Activated CD8-positive, alpha-beta memory T cell treated with anti-CD3 and anti-CD28 coated beads for 36 hours (primary cell): ENCODE measurements around the gene TSC1. TPM values are rescaled to one million over a fixed set of nuclear protein-coding genes. Genes with fewer than 3 reads are reported as not detected.
"Not testable (repeated sequence)": the region's sequence is repeated elsewhere in the genome, so short reads cannot be mapped to it uniquely, and the experiment has no call there.

Experiments used
- CTCF ChIA-PET: fragments of 350-600 bp; sonication (Branson Sonifier 250); formaldehyde crosslinking; loops from one replicate; lab custom pipeline; 2021; ENCODE audit warnings: antibody characterized with exemption; lab: Charles Lee
- POLR2A ChIA-PET: fragments of 350-600 bp; sonication (Branson Sonifier 250); formaldehyde crosslinking; loops from one replicate; lab custom pipeline; 2021; ENCODE audit warnings: antibody characterized with exemption; lab: Charles Lee
- total RNA-seq, 2 experiments: library from RNA; stranded (reverse); gene quantifications; one replicate each; pipeline ENCODE4 v1.2.3, GENCODE V29; 2021

The TSC1 gene
- total RNA-seq: 10 to 100 TPM; 28.9 to 29.7 TPM

- ChIA-PET CTCF (interaction anchor here (1.2 kb wide), 1 partner anchor 200 kb away, joined by 4 read pairs; no protein-coding TSS in a partner anchor), POLR2A (interaction anchor here (0.6 to 1.1 kb wide), 6 partner anchors 12 to 1475 kb away, joined by 3 to 7 read pairs (median 4); no protein-coding TSS in a partner anchor)
These were observed at the start of gene TSC1 for GRCh38 chr9:132944294-132945185. TSS of gene TSC1 (minus strand) at chr9:132944616. CDS start at chr9:132928872, 15,744 bp downstream.

GRCh38 chr9:132993511-132993939 lies 49.1 kb upstream of the TSC1 start:
- CTCF ChIA-PET: no interaction called here
- POLR2A ChIA-PET: no interaction called here

- ChIA-PET CTCF (no interaction called here), POLR2A (no interaction called here)
These were observed 47.2 kb upstream of the TSC1 start for GRCh38 chr9:132991351-132992300.

GRCh38 chr9:132990781-132991180 lies 46.4 kb upstream of the TSC1 start:
- CTCF ChIA-PET: no interaction called here
- POLR2A ChIA-PET: no interaction called here

GRCh38 chr9:132989998-132990557 lies 45.7 kb upstream of the TSC1 start:
- CTCF ChIA-PET, POLR2A ChIA-PET: not testable (repeated sequence)

- CTCF ChIA-PET: no interaction called here
These were observed 45.1 kb upstream of the TSC1 start for GRCh38 chr9:132989414-132989996.

GRCh38 chr9:132989014-132989310 lies 44.5 kb upstream of the TSC1 start:
- POLR2A ChIA-PET: no interaction called here
- CTCF ChIA-PET: no interaction called here

More at GRCh38 chr9:132989414-132989996, 45.1 kb upstream of the TSC1 start:
- POLR2A ChIA-PET: no interaction called here

- POLR2A ChIA-PET: no interaction called here
- CTCF ChIA-PET: no interaction called here
These were observed 44.0 kb upstream of the TSC1 start for GRCh38 chr9:132988244-132989013.

- ChIA-PET CTCF (no interaction called here), POLR2A (interaction anchor here (0.6 kb wide), 1 partner anchor 35 kb away, joined by 7 read pairs; no protein-coding TSS in a partner anchor)
These were observed 42.5 kb upstream of the TSC1 start for GRCh38 chr9:132986640-132987620.

GRCh38 chr9:132986114-132986513 lies 41.7 kb upstream of the TSC1 start:
- ChIA-PET CTCF (interaction anchor here (0.6 kb wide), 1 partner anchor 149 kb away, joined by 3 read pairs; no protein-coding TSS in a partner anchor), POLR2A (no interaction called here)

- ChIA-PET CTCF (interaction anchor here (0.6 kb wide), 1 partner anchor 149 kb away, joined by 3 read pairs; no protein-coding TSS in a partner anchor), POLR2A (no interaction called here)
These were observed 41.1 kb upstream of the TSC1 start for GRCh38 chr9:132985489-132985888.

- ChIA-PET CTCF (no interaction called here), POLR2A (no interaction called here)
These were observed 40.6 kb upstream of the TSC1 start for GRCh38 chr9:132985071-132985350.

- ChIA-PET POLR2A (no interaction called here), CTCF (interaction anchor here (0.6 kb wide), 1 partner anchor 132 kb away, joined by 3 read pairs; no protein-coding TSS in a partner anchor)
These were observed 40.0 kb upstream of the TSC1 start for GRCh38 chr9:132984202-132985070.

GRCh38 chr9:132983491-132984201 lies 39.2 kb upstream of the TSC1 start:
- ChIA-PET CTCF (interaction anchor here (0.6 kb wide), 1 partner anchor 131 kb away, joined by 3 read pairs; no protein-coding TSS in a partner anchor), POLR2A (no interaction called here)

GRCh38 chr9:132982458-132982857 lies 38.0 kb upstream of the TSC1 start:
- ChIA-PET CTCF (no interaction called here), POLR2A (no interaction called here)

GRCh38 chr9:132980157-132980556 lies 35.7 kb upstream of the TSC1 start:
- CTCF ChIA-PET: no interaction called here
- POLR2A ChIA-PET: interaction anchor here (0.5 kb wide), 1 partner anchor 614 kb away, joined by 3 read pairs; no protein-coding TSS in a partner anchor
